Renal cortical epithelial cell (primary cell): Measurements from ENCODE around the gene ZNF326. TPM values are rescaled to one million over a fixed set of nuclear protein-coding genes. Genes with fewer than 3 reads are reported as not detected.
"Not testable (repeated sequence)": the region's sequence is repeated elsewhere in the genome, so short reads cannot be mapped to it uniquely, and the experiment has no call there.

Experiments
- DNase-seq: peaks from one replicate; pipeline ENCODE4 v3.0.0-alpha.2; 2011; ENCODE audit warnings: low read depth
- total RNA-seq: library from RNA; depleted of rRNA; stranded (reverse); fragments of >200 nt; gene quantifications from 2 replicates; pipeline ENCODE4 v1.2.3, GENCODE V29; 2014

ZNF326 gene
- total RNA-seq, 1 donor from 2014 or later, result 20.5 TPM

- DNase-seq, result no peak
Observed at GRCh38 chr1:89966656-89967055, 28.3 kb upstream of the ZNF326 start.

- DNase-seq, result no peak
Observed at GRCh38 chr1:89971600-89971999, 23.3 kb upstream of the ZNF326 start.

- no peak for DNase-seq
Observed at GRCh38 chr1:89972024-89972423, 22.9 kb upstream of the ZNF326 start.

GRCh38 chr1:89973471-89974127, 21.3 kb upstream of the ZNF326 start:
- DNase-seq, result no peak

DNA sequence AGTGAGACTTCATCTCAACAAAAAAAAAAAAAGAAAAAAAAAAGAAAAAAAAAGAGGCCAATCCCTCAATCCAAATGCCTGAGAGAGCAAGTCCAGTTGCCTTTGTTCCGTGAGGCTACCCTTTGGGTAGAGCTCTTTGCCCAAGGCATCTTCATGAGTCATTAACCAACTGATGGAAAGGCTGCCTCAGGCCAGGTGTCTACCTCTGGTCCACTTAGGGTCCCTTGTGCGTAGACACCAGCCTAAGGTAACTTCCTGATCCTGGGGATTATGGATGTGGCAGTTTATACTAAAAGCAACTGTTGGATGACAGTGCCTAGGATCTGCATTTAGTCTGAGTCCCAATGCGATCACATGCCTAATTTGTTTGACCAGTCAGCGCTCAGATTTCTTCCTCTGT, 20.7 kb upstream of the ZNF326 start:
- DNase-seq, result no peak

DNA sequence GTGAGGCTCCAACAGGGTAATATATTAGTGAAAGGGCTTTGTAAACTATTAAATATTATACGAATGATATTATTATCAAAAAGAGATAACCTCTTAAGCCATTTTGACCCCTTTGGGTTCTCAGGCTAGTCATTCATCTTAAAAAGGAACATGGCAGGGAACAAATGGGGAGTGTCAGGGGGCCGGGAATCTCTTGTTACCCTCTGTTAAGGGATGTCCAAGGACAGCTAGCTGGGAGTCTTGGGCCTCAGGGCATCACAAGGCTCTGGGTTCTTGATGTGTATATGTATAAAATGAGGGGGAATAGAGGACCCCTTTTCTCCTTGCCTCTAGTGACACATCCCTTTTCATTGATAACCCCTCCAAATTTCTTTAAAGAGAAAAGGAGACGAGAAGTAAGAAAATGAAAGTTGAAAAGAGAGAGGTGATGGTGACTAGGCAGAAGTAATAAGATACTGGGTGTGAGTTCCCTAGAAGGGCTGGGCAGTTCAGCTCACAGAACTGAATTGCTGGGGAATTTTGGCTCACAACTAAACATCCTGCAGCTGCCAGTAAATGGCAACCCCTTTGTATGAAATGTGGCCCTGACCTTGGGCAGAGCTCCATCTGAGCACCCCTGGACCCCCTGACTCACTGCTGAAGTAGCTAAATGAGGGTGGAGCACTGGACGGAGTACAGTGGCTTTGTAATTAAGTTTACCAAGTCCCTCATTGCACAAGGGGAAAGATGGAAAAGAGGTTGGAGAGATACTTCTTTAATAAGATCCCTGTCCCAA, 20.0 kb upstream of the ZNF326 start:
- DNase-seq, result peak; percentile 70

DNA sequence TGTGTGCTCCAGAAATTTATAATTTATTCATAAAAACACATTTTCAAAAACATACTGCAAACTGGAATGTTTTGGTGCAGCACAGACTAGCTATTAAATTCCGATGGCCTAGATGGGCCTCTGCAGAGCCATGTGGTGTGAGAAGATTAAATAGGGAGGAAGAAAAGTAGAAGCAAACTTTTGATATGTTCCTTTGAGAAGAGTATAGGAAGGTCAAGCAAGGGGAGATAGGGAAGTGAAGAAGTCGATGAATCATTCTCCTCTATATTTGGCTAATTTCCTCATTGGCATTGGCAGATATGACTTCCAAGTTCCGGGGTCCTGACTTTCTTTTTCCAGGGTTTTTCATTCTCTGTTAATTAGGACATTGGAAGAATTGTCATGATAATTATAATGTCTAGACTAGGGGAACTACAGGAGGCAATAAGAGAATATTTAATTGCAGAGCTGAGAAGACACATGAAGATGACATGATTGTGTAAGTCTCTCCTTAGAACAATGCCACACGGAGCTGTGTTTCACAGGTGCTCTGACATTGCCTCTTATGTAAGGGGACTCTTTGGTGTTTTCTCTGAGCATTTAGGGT, 19.3 kb upstream of the ZNF326 start:
- DNase-seq, result no peak

- no peak for DNase-seq
Observed at GRCh38 chr1:89978755-89979154, 16.2 kb upstream of the ZNF326 start.

DNA sequence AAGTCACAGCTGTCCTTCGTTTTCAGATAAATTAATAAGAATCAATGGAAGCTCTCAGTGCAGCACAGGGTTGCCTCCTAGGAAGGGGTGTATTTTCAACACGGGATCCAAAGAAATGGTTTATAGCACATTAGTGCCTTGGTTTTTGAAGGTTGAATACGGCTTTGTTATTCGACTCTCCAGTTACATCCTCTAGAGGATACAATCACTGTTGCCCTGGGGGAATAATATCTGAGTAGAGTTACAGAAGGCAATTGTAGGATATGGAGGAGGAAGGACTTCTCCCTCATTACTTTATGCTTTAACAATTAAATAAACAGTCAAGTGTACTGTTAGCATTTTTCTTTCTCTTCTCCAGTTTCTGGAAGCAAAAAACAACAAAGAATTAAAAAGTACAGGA, 14.3 kb upstream of the ZNF326 start:
- no peak for DNase-seq

GRCh38 chr1:89982846-89983245, 12.1 kb upstream of the ZNF326 start:
- DNase-seq, result not testable (repeated sequence)

GRCh38 chr1:89984564-89985116, 10.3 kb upstream of the ZNF326 start:
- DNase-seq, result not testable (repeated sequence)

DNA sequence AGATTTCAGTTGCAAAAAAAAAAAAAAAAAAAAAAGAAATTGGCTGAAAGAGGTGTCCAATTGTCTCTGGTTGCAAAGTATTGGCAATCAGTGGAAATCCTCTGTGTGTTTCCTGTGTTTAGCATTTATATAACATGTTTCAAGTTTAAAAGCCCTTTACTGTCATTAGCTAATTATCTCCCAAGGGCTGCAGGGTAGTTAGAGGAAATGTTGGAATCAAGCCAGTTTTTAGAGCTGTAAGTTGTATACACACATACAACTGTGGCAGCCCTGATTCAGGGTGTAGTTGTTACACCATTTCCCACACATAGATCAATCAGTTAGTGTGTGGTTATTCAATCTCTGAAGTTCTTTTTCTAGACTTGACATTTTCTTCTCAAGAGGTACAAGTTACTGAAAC, 8.9 kb upstream of the ZNF326 start:
- peak; percentile 39 for DNase-seq

DNA sequence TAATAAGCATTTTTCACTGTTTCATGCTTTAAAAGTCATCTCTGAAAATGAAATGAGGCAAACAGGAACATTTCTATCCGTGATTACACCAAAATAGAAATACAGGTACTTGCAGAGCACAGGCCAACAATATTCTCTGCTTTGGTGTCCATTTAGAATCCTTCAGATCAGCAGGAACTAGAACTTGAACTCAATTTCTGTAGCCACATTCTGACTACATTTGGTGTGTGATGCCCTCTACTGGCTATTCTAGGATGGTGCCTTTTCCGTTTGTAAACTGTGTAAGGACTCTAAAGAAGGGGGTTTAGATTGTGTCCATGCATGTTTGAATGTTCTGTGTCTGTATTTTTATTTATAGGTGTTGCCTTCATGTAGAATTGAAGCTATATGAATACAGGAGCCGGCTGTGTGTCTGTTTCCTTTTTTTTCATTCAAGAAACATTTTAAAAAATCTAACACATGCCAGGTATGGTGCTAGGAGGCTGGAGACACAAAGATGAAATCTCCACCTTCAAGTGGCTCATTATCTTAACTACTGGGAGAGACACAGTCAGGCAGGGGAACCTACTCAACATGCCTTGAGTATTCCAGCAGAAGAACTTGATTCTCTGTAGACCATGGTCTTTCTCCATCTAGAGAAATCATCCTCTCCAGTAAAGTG, 7.6 kb upstream of the ZNF326 start:
- peak; percentile 80 for DNase-seq

DNA sequence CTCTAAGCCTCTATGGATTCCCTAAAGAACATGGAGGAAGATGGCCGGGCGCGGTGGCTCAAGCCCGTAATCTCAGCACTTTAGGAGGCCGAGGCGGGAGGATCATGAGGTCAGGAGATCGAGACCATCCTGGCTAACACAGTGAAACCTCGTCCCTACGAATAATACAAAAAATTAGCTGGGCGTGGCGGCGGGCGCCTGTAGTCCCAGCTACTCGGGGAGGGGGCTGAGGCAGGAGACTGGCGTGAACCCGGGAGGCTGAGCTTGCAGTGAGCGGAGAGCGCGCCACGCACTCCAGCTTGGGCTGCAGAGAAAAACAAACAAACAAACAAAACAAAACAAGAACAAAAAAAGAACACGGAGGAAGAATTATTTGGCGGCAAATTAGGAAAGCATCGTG, 5.8 kb upstream of the ZNF326 start:
- no peak for DNase-seq

- peak; percentile 15 for DNase-seq
Observed at GRCh38 chr1:89989799-89990198, 5.1 kb upstream of the ZNF326 start.

GRCh38 chr1:89990976-89991831, 3.7 kb upstream of the ZNF326 start:
- no peak for DNase-seq

- no peak for DNase-seq
Observed at GRCh38 chr1:89993541-89993940, 1.4 kb upstream of the ZNF326 start.

DNA sequence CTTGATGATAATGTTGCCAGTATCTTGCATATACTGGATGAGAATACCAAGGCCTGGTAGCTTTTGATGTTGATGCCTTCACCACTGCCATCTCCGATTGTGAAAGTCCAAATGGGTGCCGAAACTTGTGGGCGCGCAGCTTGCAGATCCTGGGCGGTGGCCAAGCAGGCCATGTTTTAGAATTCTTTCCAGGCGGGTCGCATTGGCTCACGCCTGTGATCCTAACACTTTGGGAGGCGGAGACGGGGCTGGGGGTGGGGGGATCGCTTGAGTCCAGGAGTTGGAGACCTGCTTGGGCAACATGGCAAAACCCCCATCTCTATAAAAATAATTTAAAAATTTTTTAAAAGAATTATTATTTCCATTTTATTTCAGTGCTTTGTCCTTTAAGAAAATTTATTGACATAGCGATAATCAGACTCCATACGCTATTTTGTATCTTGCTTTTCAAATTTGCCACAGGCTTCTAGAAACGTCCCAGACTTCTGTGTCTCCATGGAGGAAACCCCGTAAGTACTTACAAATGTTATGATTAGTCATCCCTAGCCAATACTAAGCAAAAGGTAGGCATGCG, 592 bp upstream of the ZNF326 start:
- no peak for DNase-seq

DNA sequence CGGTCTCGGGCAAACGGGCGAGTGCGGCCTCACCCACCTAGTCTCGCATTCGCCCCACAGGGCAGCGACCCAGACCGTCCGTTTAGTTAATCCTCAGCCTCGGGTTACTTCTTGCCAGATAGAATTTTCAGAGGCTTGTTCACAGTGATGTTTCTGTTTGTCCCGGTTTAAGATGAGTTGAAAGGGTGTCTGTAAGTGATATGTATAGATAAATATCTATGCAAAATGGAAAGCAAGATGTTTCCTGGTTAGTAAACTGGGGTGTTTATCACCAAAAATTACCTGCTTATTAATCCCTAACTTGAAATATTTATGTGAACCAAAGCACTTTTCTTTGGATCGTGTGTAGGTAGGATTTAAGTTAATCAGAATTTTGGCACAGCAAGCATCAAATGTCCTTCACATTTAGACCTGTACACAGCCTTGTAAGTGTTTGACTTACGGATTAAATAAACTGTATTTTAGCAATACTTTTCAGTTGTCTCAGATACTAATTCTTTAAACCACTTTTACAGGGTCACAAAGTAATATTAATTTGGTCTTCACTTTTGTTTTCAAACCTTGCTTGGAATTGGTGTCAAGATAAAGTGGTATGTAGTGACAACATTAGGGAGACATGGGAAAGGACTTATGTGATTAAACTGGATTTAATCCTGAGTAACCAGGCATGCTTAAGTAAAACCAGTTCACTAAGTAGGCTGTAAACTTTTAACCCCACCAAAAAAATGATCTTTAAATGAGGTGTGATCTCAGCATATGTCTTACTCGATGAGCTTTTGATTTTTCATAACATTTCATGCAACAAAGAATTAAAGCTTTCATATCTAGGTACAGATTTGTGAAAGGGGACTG, 914 bp downstream of the ZNF326 start:
- DNase-seq, result peak; percentile 27
